Activated T-helper 17 cell treated with anti-CD3 and anti-CD28 coated beads, Interleukin-2, amount 50 U/mL, for 72 hours (primary cell): ENCODE data around the gene TMA7B. TPM values are rescaled to one million over a fixed set of nuclear protein-coding genes. Genes with fewer than 3 reads are reported as not detected.
"Not testable (repeated sequence)": the region's sequence is repeated elsewhere in the genome, so short reads cannot be mapped to it uniquely, and the experiment has no call there.

Experiments
- ATAC-seq: fragments of 150-1000 bp; cut with Tn5 transposase; replicated peaks from 2 replicates; pipeline ENCODE4 v1.10.0; 2021; ENCODE audit warnings: mild to moderate bottlenecking, moderate library complexity
- H3K27ac Mint-ChIP-seq: one replicate; pipeline ENCODE4 v1.8.0; 2022; ENCODE audit warnings: mixed read lengths
- H3K27me3 Mint-ChIP-seq: one replicate; pipeline ENCODE4 v1.8.0; 2022; ENCODE audit warnings: mixed read lengths
- H3K36me3 Mint-ChIP-seq: one replicate; pipeline ENCODE4 v1.8.0; 2022; ENCODE audit warnings: low read depth, mild to moderate bottlenecking, mixed read lengths
- H3K4me1 Mint-ChIP-seq: one replicate; pipeline ENCODE4 v1.8.0; 2022; ENCODE audit warnings: mixed read lengths
- H3K4me3 Mint-ChIP-seq: one replicate; pipeline ENCODE4 v1.8.0; 2022; ENCODE audit warnings: mild to moderate bottlenecking, mixed read lengths
- H3K9me3 Mint-ChIP-seq: one replicate; pipeline ENCODE4 v1.8.0; 2022; ENCODE audit warnings: mixed read lengths
- total RNA-seq, 2 donors: library from RNA; stranded (reverse); gene quantifications; one replicate each; pipeline ENCODE4 v1.2.3, GENCODE V29; 2022

TMA7B gene
- total RNA-seq, 2 donors from 2014 or later = 4.0 to 4.4 TPM

DNA sequence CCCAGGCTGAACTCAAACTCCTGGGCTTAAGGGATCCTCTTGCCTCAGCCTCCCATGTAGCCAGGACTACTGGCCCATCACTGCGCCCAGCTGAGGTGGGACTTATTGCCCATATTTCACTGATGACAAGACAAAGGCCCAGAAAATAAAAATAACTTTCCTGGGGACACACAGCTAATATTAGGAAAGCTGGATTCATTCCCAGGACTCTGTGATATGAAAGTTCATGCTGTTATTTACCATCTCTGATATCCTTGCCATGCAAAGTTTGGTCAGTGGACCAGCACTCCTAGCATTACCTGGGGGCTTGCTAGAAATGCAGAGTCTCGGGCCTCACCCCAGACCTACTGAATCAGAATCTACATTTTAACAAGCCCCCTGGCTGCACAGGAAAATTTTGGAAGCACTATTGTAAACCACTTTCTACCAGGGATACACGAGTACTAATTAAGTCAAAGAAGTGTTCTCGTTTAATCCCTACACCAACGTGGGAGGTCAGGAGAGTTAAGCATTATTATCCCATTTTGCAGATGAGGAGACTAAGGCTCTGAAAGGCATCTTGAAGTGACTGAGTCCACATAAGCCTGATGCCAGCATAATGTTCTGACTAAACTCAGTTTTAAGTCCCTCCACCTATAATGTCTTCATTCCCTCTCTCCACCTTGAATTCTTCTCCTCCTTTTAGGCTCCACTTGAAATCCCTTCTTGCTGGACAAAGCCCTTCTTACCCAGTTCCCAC lies 32.1 kb downstream of the TMA7B start:
- ATAC-seq = no peak
- H3K4me3 Mint-ChIP-seq = no peak overlapping the region
- no peaks in the 10 kb centered on the region for H3K9me3 Mint-ChIP-seq
- peaks cover 6% of the 10 kb centered on the region for H3K4me1 Mint-ChIP-seq
- no peaks in the 10 kb centered on the region for H3K36me3 Mint-ChIP-seq
- no peak overlapping the region for H3K27ac Mint-ChIP-seq
- H3K27me3 Mint-ChIP-seq = peaks cover 23% of the 10 kb centered on the region

DNA sequence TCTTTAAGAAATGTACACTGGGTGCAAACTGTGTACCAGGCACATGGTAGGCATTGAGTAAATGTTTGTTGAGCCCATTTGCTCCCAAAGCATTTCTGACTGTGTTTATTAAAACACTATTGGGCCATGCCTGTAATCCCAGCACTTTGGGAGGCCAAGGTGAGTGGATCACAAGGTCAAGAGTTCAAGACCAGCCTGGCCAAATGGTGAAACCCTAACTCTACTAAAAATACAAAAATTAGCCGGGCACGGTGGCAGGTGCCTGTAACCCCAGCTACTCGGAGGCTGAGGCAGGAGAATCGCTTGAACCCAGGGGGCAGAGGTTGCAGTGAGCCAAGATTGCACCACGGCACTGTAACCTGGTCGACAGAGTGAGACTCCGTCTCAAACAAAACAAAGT lies 32.7 kb downstream of the TMA7B start:
- not testable (repeated sequence) for H3K27ac Mint-ChIP-seq, H3K4me3 Mint-ChIP-seq, H3K9me3 Mint-ChIP-seq, H3K4me1 Mint-ChIP-seq, ATAC-seq, H3K36me3 Mint-ChIP-seq
- peaks cover 26% of the 10 kb centered on the region for H3K27me3 Mint-ChIP-seq

DNA sequence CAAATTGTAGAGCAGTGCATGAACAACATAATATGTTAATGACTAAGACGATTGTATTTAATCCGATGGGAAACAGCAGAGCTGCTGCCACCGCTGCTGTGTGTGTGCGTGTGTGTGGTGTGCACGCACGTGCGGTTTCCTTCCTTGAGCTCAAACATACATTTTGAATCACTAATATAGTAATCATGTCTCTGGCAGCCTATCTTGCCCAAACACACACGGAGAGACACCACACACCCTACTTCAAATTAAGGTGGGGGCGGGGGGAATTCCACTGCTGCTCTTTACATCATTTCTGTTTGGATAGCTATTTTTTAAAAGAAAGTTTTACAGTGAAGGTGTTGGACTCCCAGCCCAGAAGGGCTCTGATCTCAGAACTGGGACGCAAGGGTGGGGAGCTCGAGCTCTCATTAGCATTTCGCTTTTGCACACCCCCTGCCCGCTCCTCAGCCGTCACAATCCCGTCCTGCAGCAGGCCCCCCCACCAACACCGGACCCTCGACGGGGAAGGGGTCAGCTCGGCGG lies 33.9 kb downstream of the TMA7B start:
- peaks cover 23% of the 10 kb centered on the region for H3K27me3 Mint-ChIP-seq
- H3K4me3 Mint-ChIP-seq = peak overlapping the region; percentile 67
- peak; percentile 65 for ATAC-seq

DNA sequence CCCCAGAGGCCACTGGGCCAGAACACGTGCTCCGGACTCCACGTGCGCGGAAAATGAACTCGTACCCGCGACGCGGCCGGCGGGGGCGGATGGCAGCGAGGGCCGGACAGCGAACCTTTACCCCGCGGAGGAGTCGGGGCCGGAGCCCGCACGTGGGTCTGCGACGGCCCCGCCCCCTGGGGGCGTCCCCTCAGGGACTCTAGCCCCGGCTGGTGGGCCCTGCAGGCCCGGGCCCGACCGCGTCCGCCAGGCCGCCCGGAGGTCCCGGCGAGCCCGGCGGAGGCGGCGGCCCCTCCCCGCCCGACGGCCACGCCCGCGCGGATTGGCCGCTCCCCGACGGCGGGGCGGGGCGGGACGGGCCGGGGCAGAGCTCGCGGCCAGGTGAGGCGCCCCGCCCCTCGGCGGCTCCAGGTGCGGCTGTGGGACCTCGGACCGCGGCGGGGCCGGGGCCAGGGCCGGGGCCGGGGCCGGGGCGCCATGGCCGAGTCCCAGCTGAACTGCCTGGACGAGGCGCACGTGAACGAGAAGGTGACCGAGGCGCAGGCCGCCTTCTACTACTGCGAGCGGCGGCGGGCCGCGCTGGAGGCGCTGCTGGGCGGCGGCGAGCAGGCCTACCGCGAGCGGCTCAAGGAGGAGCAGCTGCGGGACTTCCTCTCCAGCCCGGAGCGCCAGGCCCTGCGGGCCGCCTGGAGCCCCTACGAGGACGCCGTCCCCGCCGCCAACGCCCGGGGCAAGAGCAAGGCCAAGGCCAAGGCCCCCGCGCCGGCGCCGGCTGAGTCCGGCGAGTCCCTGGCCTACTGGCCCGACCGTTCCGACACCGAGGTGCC lies 34.6 kb downstream of the TMA7B start, which contains the start of gene FAM83F:
FAM83F (plus strand) TSS at position 389 of the 827 bp plus-strand sequence; CDS start at position 478, 89 bp downstream.
- H3K27ac Mint-ChIP-seq = peak within 1 kb of the TSS; percentile 45

More for the DNA sequence above, 33.9 kb downstream of the TMA7B start:
- H3K9me3 Mint-ChIP-seq = no peaks in the 10 kb centered on the region
- peak overlapping the region; percentile 45 for H3K27ac Mint-ChIP-seq
- H3K36me3 Mint-ChIP-seq = no peaks in the 10 kb centered on the region
- H3K4me1 Mint-ChIP-seq = peaks cover 6% of the 10 kb centered on the region

DNA sequence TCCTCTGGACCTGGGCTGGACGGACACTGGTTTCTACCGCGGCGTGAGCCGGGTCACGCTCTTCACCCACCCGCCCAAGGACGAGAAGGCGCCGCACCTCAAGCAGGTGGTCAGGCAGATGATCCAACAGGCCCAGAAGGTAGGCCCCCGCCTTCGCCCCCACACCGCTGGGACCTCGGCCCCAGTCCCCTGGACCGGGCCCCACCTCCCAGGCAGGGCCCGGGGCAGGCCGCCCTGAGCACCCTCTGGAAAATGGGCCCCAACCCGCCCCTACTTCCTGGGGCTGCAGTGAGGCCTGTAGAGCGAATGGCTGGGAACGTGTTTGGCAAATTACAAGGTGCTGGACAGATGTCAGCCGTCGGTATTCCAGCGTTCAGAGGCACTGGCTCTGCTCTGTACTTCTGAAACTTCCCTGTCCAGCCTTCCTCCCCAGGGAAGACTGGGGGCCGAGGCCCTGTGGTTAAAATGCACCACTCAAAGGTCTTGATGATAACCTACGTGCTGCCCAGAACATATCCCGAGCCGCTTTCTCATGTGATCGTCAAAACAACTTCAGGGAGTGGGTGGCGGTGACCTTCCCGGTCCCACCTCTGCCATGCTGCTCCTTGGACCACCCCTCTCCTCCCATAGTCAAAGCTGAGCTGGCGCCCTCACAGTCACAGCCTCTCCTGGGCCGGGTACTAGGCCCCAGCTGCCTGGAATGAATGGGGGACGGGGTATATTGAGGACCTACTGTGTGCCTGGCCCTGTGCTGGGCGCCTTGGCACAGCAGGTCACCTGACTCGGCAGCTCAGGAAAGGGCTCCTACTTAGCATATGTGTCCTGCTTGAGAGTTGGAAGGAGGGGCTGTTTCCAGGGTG lies 35.4 kb downstream of the TMA7B start:
- Mint-ChIP-seq H3K4me3 (peak overlapping the region; percentile 42), H3K9me3 (no peaks in the 10 kb centered on the region), H3K4me1 (peaks cover 6% of the 10 kb centered on the region), H3K27me3 (peaks cover 23% of the 10 kb centered on the region), H3K27ac (no peak overlapping the region), H3K36me3 (no peaks in the 10 kb centered on the region)
- no peak for ATAC-seq

More for the DNA sequence above, 34.6 kb downstream of the TMA7B start, which contains the start of gene FAM83F:
- Mint-ChIP-seq H3K27me3 (peaks cover 23% of the 10 kb centered on the region), H3K9me3 (no peaks in the 10 kb centered on the region), H3K4me3 (peak within 1 kb of the TSS; percentile 67), H3K4me1 (peaks cover 6% of the 10 kb centered on the region), H3K36me3 (no peaks in the 10 kb centered on the region)
- peak; percentile 91 for ATAC-seq

DNA sequence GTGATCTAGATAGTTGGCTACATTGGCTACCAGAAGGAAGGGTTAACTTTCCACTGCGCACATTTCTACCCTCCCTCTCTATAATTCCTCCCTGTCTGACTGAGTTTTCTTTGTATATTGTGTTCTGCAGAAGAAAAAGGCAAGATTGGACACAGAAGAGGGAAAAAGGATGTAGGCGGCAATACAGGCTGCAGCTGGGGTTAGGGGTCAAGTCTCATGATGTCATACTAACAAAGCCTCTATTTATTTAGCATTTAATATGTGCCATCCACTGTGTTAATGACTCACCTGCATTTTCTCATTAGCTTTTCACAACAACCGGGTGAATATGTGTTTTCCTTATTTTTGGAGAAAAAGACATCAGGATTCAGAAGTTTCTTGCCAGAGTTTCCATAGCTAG lies 36.5 kb downstream of the TMA7B start:
- H3K4me1 Mint-ChIP-seq = peaks cover 6% of the 10 kb centered on the region
- no peaks in the 10 kb centered on the region for H3K9me3 Mint-ChIP-seq
- no peak overlapping the region for H3K27ac Mint-ChIP-seq
- no peaks in the 10 kb centered on the region for H3K36me3 Mint-ChIP-seq
- H3K4me3 Mint-ChIP-seq = no peak overlapping the region
- peaks cover 23% of the 10 kb centered on the region for H3K27me3 Mint-ChIP-seq
- ATAC-seq = no peak

DNA sequence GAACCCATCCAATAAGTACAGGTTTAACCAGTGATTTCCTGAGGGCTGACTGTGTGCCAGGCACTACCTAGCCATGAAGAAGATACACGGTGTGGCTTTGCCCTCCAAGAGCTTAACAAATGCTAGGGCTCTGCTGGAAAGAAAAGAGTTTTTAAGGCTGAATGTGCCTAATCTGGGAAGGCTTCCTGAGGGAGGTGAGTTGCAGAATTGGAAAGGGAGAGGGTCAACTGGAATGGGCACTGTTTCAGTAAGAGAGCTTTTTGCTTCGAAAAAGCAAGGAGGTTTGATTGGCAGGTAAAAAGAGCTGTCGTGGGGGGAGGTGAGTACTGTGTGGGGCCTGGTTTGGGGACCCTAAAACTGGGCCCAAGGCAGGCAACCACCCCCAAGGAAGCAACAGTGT lies 37.2 kb downstream of the TMA7B start:
- Mint-ChIP-seq H3K36me3 (no peaks in the 10 kb centered on the region), H3K27me3 (peaks cover 22% of the 10 kb centered on the region), H3K9me3 (no peaks in the 10 kb centered on the region), H3K4me1 (peaks cover 6% of the 10 kb centered on the region), H3K4me3 (no peak overlapping the region), H3K27ac (no peak overlapping the region)
- ATAC-seq = no peak

DNA sequence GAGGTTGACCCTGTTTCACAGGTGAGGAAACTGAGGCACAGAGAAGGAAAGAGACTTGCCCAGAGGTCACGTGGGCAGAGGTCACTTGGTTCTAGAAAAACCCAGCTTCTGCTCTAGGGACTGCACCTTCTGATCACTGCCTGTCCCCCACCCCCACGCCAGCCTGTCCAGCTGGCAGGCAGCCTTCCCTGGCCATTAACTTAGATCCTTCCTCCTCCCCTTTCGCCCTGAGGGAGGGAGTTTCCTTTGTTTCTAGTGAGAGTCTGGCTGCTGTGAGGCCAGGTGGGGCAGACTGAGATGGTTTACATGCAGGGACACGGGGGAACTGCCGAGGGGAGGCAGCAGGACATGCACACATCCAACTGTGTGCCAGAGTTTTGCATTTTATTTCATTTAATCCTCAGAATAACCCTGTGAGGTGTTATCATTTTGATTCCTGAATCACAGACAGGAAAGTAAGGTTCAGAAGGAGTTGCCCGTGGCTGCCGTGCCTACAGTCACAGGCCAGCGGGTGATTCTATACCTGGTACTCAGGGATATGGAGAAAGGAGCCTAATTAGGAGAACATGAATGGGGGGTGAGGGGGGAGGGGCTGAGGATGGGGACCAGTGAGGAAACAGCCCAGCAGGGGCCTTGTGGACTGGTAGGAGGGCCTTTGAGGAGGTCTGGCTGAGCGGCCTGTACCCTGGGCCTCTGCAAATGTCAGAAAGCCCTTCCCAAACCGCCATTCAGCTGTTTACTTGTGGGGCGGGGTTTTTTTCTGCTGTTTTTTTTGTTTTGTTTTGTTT lies 37.9 kb downstream of the TMA7B start:
- Mint-ChIP-seq H3K4me1 (peaks cover 6% of the 10 kb centered on the region), H3K4me3 (no peak overlapping the region), H3K36me3 (no peaks in the 10 kb centered on the region), H3K9me3 (no peaks in the 10 kb centered on the region), H3K27me3 (peaks cover 17% of the 10 kb centered on the region), H3K27ac (no peak overlapping the region)
- ATAC-seq = no peak

DNA sequence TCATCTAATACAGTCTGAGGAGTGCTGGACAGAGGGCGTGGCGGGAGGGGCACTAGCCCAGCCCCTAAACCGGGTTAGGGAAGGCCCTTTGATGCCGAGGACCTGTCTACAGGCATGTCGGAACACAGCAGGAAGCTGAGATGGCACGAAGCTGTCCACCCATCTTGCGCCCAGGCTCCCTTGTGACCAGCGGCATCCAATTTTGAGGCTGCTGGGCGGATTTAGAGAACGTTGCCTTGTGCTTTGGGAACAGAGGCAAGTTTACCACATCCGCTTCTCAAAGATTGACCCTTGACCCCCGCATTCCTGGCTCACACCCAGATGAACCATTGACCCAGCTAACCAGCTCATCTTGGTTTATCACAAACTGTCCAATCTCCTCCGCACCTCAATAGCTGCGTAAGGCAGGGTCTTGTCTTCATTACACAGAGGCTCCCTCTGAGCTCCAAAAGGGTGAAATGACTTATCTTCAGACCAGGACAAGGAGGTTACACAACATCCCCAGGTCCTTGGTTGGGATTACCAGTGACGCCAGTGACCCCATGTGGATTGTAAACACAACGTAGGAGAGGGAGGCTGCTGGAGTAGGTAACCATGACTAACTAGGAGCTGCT lies 39.1 kb downstream of the TMA7B start:
- ATAC-seq = no peak
- H3K27me3 Mint-ChIP-seq = peaks cover 14% of the 10 kb centered on the region
- no peaks in the 10 kb centered on the region for H3K36me3 Mint-ChIP-seq
- no peaks in the 10 kb centered on the region for H3K9me3 Mint-ChIP-seq
- H3K4me3 Mint-ChIP-seq = no peak overlapping the region
- no peaks in the 10 kb centered on the region for H3K4me1 Mint-ChIP-seq
- no peak overlapping the region for H3K27ac Mint-ChIP-seq

DNA sequence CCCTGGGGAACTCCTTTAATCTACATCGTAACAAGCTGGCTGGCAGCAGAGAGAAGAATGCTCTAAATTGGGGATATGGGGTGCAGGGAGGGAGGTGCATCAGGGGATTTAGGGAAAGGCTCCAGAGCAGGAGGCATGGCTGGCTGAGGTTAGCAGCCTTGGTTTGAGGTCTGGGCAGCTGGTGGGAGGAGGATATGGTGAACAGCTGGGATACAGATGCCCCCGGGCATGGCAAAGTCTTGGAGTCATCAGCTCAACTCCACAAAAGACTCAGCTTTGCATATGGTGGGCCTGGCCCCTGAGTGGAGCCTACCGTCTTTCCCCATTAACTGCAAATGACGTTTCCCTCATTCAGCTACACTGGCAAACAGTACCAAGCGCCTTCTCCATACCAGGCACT lies 40.0 kb downstream of the TMA7B start:
- H3K36me3 Mint-ChIP-seq = no peaks in the 10 kb centered on the region
- H3K4me1 Mint-ChIP-seq = no peaks in the 10 kb centered on the region
- no peak for ATAC-seq
- H3K4me3 Mint-ChIP-seq = no peak overlapping the region
- no peaks in the 10 kb centered on the region for H3K9me3 Mint-ChIP-seq
- H3K27me3 Mint-ChIP-seq = peaks cover 14% of the 10 kb centered on the region
- no peak overlapping the region for H3K27ac Mint-ChIP-seq

DNA sequence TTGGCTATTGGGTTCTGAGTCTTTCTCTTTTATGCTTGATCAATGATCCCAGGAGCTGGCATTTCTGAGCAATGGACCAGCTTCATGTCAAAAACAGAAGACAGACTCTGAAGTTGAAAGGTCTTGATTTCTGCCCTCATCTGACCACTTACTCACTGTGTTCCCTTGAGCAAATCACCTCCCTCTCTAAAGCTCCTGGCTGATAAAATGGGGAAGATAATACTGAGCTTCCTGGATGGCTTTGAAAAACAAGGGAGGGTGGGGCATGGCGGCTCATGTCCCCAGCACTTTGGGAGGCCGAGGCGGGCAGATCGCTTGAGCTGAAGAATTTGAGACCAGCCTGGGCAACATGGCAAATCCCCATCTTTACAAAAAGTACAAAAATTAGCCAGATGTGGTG lies 40.9 kb downstream of the TMA7B start:
- no peaks in the 10 kb centered on the region for H3K36me3 Mint-ChIP-seq
- peaks cover 11% of the 10 kb centered on the region for H3K27me3 Mint-ChIP-seq
- H3K27ac Mint-ChIP-seq = no peak overlapping the region
- no peak for ATAC-seq
- H3K4me3 Mint-ChIP-seq = no peak overlapping the region
- H3K4me1 Mint-ChIP-seq = no peaks in the 10 kb centered on the region
- H3K9me3 Mint-ChIP-seq = no peaks in the 10 kb centered on the region

DNA sequence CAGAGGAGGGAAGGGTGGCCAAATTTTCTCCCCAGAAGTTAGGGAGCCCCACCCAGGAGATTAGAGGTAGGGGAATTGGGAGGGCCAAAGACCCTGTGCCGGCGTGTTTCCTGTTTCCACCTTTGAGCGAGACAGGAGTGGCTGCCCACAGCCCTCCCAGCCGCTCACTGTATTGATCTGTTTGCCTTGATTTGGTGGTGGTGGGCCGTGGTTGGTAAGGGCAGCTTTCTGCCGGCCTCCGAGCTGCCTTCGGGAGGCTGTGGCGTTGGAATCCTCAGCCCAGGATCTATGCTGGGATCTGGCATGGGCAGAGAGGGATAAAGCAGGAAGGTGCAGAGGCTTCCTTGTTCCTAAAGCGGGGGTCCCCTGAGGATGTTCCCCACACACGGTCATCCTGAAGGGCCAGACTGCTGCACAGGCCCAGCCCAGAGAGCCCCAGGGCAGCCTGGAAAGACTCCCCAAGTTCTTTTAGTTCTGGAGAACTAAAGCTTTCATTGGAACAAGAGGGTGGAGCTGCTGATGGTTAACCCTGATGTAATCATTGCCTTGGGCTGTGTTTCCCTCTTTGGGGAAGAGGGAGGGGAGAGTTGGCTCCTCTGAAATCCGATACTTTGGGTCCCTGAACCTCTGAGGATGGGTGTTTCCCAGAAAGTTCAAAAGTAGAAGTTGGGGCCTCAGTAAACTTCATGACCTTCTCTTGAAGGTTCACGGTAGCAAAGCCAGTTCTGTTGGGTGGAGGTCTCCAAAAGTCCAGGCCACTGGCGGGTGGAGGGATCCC lies 41.8 kb downstream of the TMA7B start:
- Mint-ChIP-seq H3K9me3 (no peaks in the 10 kb centered on the region), H3K4me1 (no peaks in the 10 kb centered on the region), H3K36me3 (no peaks in the 10 kb centered on the region), H3K4me3 (no peak overlapping the region), H3K27me3 (peaks cover 3% of the 10 kb centered on the region), H3K27ac (no peak overlapping the region)
- ATAC-seq = no peak
